BLaER1 treated with 17β-estradiol and CSF1 and Interleukin-3, amounts not matched to agents 10 nM and 100 nM (cell line): ENCODE data around the gene ZNF606.

ENCODE experiments used
- H3K27ac ChIP-seq, 11 experiments: shearing (Covaris generic); formaldehyde crosslinking; 2 replicates each; pipeline ENCODE4 v1.8.1; 2022
- H3K27me3 ChIP-seq, 11 experiments: shearing (Covaris generic); formaldehyde crosslinking; 2 replicates each; pipeline ENCODE4 v1.8.1; 2022
- H3K36me3 ChIP-seq, 11 experiments: shearing (Covaris generic); formaldehyde crosslinking; 2 replicates each; pipeline ENCODE4 v1.8.1; 2022
- H3K4me1 ChIP-seq, 10 experiments: shearing (Covaris generic); formaldehyde crosslinking; 2 replicates each; pipeline ENCODE4 v1.8.1; 2022
- H3K4me2 ChIP-seq, 11 experiments: shearing (Covaris generic); formaldehyde crosslinking; 2 replicates each; pipeline ENCODE4 v1.8.1; 2022
- H3K4me3 ChIP-seq, 10 experiments: shearing (Covaris generic); formaldehyde crosslinking; 2 replicates each; pipeline ENCODE4 v1.8.1; 2022
- H3K9ac ChIP-seq, 11 experiments: shearing (Covaris generic); formaldehyde crosslinking; 2 replicates each; pipeline ENCODE4 v1.8.1; 2022
- H3K9me3 ChIP-seq, 11 experiments: shearing (Covaris generic); formaldehyde crosslinking; replicated peaks in 1 of 11; 2 replicates each; pipeline ENCODE4 v1.8.1; 2022
- H4K20me1 ChIP-seq, 11 experiments: shearing (Covaris generic); formaldehyde crosslinking; 2 replicates each; pipeline ENCODE4 v1.8.1; 2022
- Cebpa-rat ChIP-seq, 11 experiments: shearing (Covaris generic); IDR thresholded peaks; 2 replicates each; pipeline ENCODE4 v1.8.1; 2022

The ZNF606 gene

GRCh38 chr19:58003174-58003828 lies 681 bp upstream of the ZNF606 start:
- Histone ChIP-seq H3K9ac (peak overlapping the region; percentile 95 to 100 (median 98)), H3K4me3 (peak overlapping the region; percentile 75 to 98 (median 86)), H3K27me3 (no peaks in the 10 kb centered on the region), H4K20me1 (no peaks in the 10 kb centered on the region), H3K4me2 (peak overlapping the region; percentile 72 to 96 (median 88)), H3K4me1 (peaks cover 26 to 37% (median 28%) of the 10 kb centered on the region in 10 experiments; a peak in 19 of 20 replicates), H3K27ac (peak overlapping the region; percentile 92 to 100 (median 96)), H3K36me3 (peaks cover 66 to 81% (median 76%) of the 10 kb centered on the region in 11 experiments), H3K9me3 (peaks cover 60 to 92% (median 75%) of the 10 kb centered on the region in 11 experiments)
- no peak for TF ChIP-seq Cebpa-rat (IDR thresholded peaks at IDR 0.05)

DNA sequence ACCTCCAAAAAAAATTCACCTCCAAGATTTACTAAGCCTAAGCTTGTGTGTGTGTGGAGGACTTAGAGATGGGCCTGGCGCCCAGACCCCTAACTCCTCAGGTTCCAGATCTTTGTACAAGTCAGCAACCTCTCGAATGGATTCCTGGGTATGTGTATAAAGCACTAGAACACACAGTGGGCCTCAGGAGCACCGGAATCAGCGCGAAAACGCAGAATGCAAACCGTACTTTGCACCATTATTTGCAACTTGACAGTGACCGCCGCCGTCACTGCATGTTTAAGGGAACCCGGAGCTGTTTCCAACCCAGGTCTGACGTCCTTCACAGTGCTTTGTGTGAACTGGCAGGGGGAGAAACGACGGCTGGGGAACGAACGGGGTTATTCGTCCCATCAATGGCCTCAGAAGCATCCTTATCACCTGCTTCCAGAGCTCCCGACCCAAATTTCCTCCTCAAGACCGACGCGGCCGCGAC lies 688 bp downstream of the ZNF606 start:
- peak overlapping the region; percentile 75 to 98 (median 86) for H3K4me3 ChIP-seq
- no peaks in the 10 kb centered on the region for H3K27me3 ChIP-seq
- peaks cover 74 to 93% (median 86%) of the 10 kb centered on the region in 11 experiments for H3K9me3 ChIP-seq
- H3K27ac ChIP-seq = peak overlapping the region; percentile 92 to 100 (median 96)
- H4K20me1 ChIP-seq = no peaks in the 10 kb centered on the region
- peaks cover 74 to 86% (median 81%) of the 10 kb centered on the region in 11 experiments for H3K36me3 ChIP-seq
- H3K4me2 ChIP-seq = peak overlapping the region; percentile 72 to 97 (median 88)
- TF ChIP-seq Cebpa-rat (IDR thresholded peaks at IDR 0.05) = no peak; a peak in 1 of 22 replicates
- peak overlapping the region; percentile 95 to 100 (median 98) for H3K9ac ChIP-seq
- H3K4me1 ChIP-seq = peaks cover 21 to 34% (median 27%) of the 10 kb centered on the region in 10 experiments; a peak in 19 of 20 replicates

DNA sequence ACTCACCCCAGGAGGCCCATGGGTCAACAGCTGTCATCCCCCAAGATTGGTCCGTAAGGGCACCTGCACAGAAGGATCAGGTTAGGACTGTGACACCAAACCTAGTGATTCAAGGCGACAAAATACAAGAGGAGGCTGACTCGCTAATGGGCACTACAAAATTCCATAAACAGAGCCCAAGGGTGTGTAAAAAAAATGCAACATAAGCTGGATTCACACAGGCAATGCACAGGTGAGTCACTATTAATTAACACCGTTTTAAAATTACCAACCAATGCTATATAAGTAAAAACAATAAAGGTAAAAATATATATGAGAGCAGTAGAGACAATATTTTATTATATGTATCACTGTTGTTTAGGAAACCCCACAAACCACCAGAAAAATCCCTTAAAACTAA lies 1.9 kb downstream of the ZNF606 start:
- Histone ChIP-seq H3K4me2 (peak overlapping the region in 6 of 11 experiments; percentile 72 to 92 (median 86); a peak in 10 of 22 replicates), H3K4me3 (peak overlapping the region; percentile 75 to 98 (median 86); a peak in 16 of 20 replicates), H3K9me3 (peaks cover 83 to 93% (median 89%) of the 10 kb centered on the region in 11 experiments)

DNA sequence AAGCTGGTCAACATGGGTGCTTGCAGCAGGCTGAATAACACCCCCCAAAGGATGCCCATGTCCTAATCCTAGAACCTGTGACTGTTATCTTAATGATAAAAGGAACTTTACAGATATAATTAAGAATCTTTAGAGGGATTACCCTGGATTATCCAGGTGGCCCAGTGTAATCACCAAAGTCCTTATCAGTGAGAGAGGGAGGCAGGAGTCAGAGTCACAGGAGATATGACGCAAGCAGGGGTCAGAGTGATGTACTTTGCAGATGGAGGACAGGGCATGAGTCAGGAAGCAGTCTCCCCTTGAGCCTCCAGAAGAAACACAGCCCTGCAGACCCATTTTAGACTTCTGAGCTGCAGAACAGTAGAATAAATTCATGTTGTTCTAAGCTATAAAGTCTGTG lies 9.8 kb downstream of the ZNF606 start:
- no peak overlapping the region for H3K27ac ChIP-seq
- no peak overlapping the region for H3K4me2 ChIP-seq
- H3K36me3 ChIP-seq = peaks cover 97 to 100% (median 100%) of the 10 kb centered on the region in 11 experiments
- no peaks in the 10 kb centered on the region for H4K20me1 ChIP-seq
- no peaks in the 10 kb centered on the region for H3K4me1 ChIP-seq
- TF ChIP-seq Cebpa-rat (IDR thresholded peaks at IDR 0.05) = no peak
- peak overlapping the region in 4 of 10 experiments; percentile 7 to 44 (median 22); a peak in 6 of 20 replicates for H3K4me3 ChIP-seq
- H3K9ac ChIP-seq = no peak overlapping the region
- H3K27me3 ChIP-seq = no peaks in the 10 kb centered on the region; a peak in 1 of 22 replicates
- peaks cover 100% of the 10 kb centered on the region in 11 experiments for H3K9me3 ChIP-seq

More for the DNA sequence above, 1.9 kb downstream of the ZNF606 start:
- Histone ChIP-seq H3K27ac (no peak overlapping the region; a peak in 1 of 22 replicates), H3K9ac (no peak overlapping the region), H4K20me1 (no peaks in the 10 kb centered on the region), H3K36me3 (peaks cover 74 to 86% (median 81%) of the 10 kb centered on the region in 11 experiments), H3K4me1 (peaks cover 21 to 34% (median 27%) of the 10 kb centered on the region in 10 experiments; a peak in 19 of 20 replicates), H3K27me3 (no peaks in the 10 kb centered on the region)
- no peak for TF ChIP-seq Cebpa-rat (IDR thresholded peaks at IDR 0.05)

DNA sequence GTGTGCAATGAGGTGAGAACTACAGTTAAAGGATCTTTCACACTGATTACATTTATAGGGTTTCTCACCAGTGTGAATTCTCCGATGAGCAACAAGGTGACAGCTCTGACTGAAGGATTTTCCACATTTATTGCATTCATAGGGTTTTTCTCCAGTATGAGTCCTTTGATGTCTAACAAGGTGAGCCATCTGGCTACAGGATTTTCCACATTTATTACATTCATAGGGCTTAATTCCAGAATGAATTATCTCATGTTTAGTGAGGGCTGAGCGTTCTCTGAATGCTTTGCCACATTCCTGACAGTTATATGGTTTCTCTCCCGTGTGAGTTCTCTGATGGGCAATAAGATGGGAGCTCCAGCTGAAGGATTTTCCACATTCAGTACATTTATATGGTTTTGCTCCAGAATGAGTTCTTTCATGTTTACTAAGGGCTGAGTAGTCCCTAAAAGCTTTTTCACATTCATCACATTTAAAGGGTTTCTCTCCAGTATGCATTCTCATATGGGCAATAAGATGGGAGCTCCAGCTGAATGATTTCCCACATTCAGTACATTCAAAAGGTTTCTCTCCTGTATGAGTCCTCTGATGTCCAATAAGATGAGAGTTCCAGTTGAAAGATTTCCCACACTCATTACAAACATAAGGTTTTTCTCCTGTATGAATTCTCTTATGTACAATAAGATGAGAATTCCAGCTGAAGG lies 23.9 kb downstream of the ZNF606 start:
- Histone ChIP-seq H3K36me3 (peaks cover 100% of the 10 kb centered on the region in 11 experiments), H3K9me3 (peaks cover 100% of the 10 kb centered on the region in 11 experiments), H3K27me3 (no peaks in the 10 kb centered on the region), H3K4me3 (peak overlapping the region; percentile 9 to 53 (median 29); a peak in 9 of 20 replicates), H3K9ac (no peak overlapping the region), H3K27ac (no peak overlapping the region), H3K4me2 (no peak overlapping the region), H3K4me1 (no peaks in the 10 kb centered on the region), H4K20me1 (no peaks in the 10 kb centered on the region)
- TF ChIP-seq Cebpa-rat (IDR thresholded peaks at IDR 0.05) = no peak

GRCh38 chr19:57974434-57974833 lies 28.2 kb downstream of the ZNF606 start, which contains the start of gene C19orf18:
TSS of gene C19orf18 (minus strand) at chr19:57974534. CDS start at chr19:57974432, 102 bp downstream.
- Histone ChIP-seq H3K4me1 (no peaks in the 10 kb centered on the region), H3K9ac (no peak within 1 kb of the TSS), H3K36me3 (peaks cover 79 to 98% (median 89%) of the 10 kb centered on the region in 11 experiments), H3K27me3 (no peaks in the 10 kb centered on the region), H4K20me1 (no peaks in the 10 kb centered on the region), H3K4me3 (peak within 1 kb of the TSS in 8 of 10 experiments; percentile 2 to 41 (median 23); a peak in 10 of 20 replicates), H3K9me3 (peaks cover 100% of the 10 kb centered on the region in 11 experiments), H3K4me2 (no peak within 1 kb of the TSS), H3K27ac (no peak within 1 kb of the TSS)
- no peak for TF ChIP-seq Cebpa-rat (IDR thresholded peaks at IDR 0.05)

DNA sequence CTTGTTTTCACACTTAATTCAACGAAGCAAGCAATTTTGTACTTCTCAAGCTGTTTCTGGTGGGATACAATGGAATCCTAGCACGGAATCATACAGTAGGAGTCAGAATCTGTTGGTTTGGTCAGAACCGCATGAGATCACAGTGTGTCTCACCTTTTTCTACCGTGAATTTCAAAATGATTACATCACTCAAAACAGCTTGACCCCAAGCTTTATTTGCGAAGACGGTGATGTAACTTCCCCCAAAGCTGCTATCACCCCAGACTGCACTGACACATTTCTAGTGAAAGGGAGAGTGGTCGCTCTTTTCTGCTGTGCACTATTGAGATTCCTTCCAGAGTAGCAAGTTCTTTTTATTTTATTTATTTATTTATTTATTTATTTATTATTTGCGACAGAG lies 37.9 kb downstream of the ZNF606 start:
- H3K9me3 ChIP-seq = peaks cover 99 to 100% (median 100%) of the 10 kb centered on the region in 11 experiments
- H3K9ac ChIP-seq = no peak overlapping the region

GRCh38 chr19:57961785-57962184 lies 40.8 kb downstream of the ZNF606 start:
- H3K9ac ChIP-seq = no peak overlapping the region
- H4K20me1 ChIP-seq = no peaks in the 10 kb centered on the region
- no peak overlapping the region for H3K4me2 ChIP-seq
- no peak overlapping the region; a peak in 1 of 20 replicates for H3K4me3 ChIP-seq
- no peaks in the 10 kb centered on the region for H3K27me3 ChIP-seq
- peaks cover 99 to 100% (median 100%) of the 10 kb centered on the region in 11 experiments for H3K9me3 ChIP-seq
- peaks cover 0 to 5% (median 0%) of the 10 kb centered on the region in 10 experiments; a peak in 3 of 20 replicates for H3K4me1 ChIP-seq
- peaks cover 28 to 91% (median 68%) of the 10 kb centered on the region in 11 experiments for H3K36me3 ChIP-seq
- TF ChIP-seq Cebpa-rat (IDR thresholded peaks at IDR 0.05) = no peak
- no peak overlapping the region for H3K27ac ChIP-seq

More for the DNA sequence above, 37.9 kb downstream of the ZNF606 start:
- no peak overlapping the region for H3K4me2 ChIP-seq
- no peaks in the 10 kb centered on the region for H4K20me1 ChIP-seq
- no peak overlapping the region; a peak in 1 of 22 replicates for H3K27ac ChIP-seq
- TF ChIP-seq Cebpa-rat (IDR thresholded peaks at IDR 0.05) = 0 out of 22 replicates have a peak, but pooled peaks of 1 of the 11 experiments have one; percentile 7
- peaks cover 0 to 5% (median 0%) of the 10 kb centered on the region in 10 experiments; a peak in 3 of 20 replicates for H3K4me1 ChIP-seq
- peaks cover 46 to 97% (median 80%) of the 10 kb centered on the region in 11 experiments for H3K36me3 ChIP-seq
- H3K27me3 ChIP-seq = no peaks in the 10 kb centered on the region
- peak overlapping the region in 4 of 10 experiments; percentile 7 to 19 (median 8); a peak in 2 of 20 replicates for H3K4me3 ChIP-seq
